Measurements from ENCODE around the gene IGLL1.
"Not testable (repeated sequence)": the region's sequence is repeated elsewhere in the genome, so short reads cannot be mapped to it uniquely, and the experiment has no call there.

- TF ChIP-seq CTCF (IDR thresholded peaks at IDR 0.05; ENCODE audit: insufficient read depth, low read length); POLR2AphosphoS5 (IDR thresholded peaks at IDR 0.05; ENCODE audit: low read depth): not testable (repeated sequence)
Measured at GRCh38 chr22:23561025-23561510, 19.0 kb downstream of the IGLL1 start.
